MV-4-11 (cell line): ENCODE measurements around the gene ATP8B1.

ENCODE experiments used
- DNase-seq: peaks from one replicate; lab custom pipeline; 2025; lab: John Stamatoyannopoulos, UW

ATP8B1 gene

DNA sequence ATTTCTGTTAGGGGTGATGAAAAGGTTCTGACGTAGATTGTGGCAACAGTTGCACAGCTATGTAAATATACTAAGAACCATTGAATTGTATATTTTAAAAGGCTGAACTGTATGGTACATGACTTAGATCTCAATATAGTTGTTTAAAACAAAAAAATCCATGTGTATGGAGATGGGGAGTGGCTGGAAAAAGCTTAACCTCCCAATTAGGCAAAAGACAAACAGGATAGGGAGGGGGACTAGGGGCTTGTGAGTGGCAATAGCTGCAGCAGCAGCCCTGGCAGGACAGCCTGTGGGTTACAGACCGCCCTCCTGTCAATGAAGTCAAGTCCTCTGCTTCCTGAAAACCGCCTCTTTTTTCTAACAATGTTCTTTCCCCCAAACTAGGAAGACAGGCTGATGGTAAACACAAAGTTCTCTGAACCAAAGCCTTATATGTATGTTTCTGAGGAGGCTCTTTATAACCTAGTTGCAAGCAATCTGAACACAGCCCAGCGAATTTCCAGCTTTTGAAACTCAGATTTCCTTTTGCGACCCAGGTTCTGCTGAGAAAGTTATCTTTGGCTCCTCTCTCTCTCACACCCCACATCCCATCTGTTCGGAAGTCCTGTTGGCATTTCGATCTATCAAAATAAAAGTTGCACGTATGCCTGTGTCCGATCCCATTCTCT, 10.3 kb downstream of the ATP8B1 start:
- DNase-seq = no peak

DNA sequence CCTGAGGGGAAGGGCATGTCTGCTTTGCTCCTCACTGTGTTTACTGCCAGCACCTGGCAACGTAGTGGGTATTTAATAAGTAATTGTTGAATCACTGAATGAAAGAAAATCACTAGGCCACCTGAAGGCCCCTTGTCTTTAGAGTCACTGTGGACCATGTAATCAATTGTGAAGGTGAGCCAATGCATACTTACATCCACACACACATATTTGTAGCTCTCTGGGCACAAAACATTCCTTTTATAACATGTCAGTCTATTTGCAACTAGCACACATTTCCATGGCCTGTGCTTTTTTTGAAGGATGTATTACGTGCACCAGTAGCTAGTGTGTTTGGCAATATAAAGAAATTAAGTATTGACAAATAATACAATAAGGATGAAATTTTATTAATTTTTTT, 11.2 kb downstream of the ATP8B1 start:
- DNase-seq = no peak

- DNase-seq = no peak
Measured at GRCh38 chr18:57791192-57791591, 11.9 kb downstream of the ATP8B1 start.

DNA sequence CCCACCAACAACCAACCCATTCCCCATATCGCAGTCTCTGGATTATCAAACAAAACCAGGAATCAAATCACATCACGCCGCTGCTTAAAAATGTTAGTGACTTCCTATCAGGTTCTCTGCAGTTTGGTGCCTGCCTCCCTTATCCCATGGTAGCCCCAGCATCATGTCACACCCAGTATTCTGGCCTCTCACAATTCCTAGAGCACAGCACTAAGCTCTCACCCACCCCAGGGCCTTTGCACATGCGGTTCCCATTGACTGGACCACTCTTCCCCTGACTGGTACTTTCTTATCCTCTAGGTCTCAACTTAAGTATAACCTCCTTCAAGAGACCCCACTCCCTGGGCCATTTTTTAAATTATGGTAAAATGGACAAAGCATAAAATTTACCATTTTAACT, 12.8 kb downstream of the ATP8B1 start:
- no peak for DNase-seq

GRCh38 chr18:57789759-57790158, 13.4 kb downstream of the ATP8B1 start:
- no peak for DNase-seq

- no peak for DNase-seq
Measured at GRCh38 chr18:57789090-57789489, 14.0 kb downstream of the ATP8B1 start.

- no peak for DNase-seq
Measured at GRCh38 chr18:57787068-57787685, 15.9 kb downstream of the ATP8B1 start.

- no peak for DNase-seq
Measured at GRCh38 chr18:57785751-57786437, 17.2 kb downstream of the ATP8B1 start.

- DNase-seq = no peak
Measured at GRCh38 chr18:57784801-57785114, 18.4 kb downstream of the ATP8B1 start.

GRCh38 chr18:57784034-57784800, 18.9 kb downstream of the ATP8B1 start:
- DNase-seq = peak; percentile 60

DNA sequence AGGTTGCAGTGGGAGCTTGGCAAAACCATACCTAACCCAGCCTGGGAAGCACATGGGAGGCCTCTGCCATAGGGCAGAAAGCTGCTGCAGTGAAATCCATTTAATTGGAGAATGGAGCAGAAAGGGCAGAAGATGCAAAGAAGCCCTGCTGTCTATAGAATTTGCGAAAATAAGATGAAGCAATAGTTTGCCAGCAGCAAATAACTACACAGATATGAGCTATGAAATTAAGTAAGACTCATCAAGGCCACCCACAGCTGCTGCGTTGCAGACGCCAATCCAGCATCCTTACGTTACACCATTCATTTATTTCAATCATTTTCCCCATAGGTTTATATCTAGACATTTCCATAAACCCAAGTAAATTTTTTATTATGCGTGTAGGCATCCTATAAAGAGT, 21.1 kb downstream of the ATP8B1 start:
- no peak for DNase-seq

DNA sequence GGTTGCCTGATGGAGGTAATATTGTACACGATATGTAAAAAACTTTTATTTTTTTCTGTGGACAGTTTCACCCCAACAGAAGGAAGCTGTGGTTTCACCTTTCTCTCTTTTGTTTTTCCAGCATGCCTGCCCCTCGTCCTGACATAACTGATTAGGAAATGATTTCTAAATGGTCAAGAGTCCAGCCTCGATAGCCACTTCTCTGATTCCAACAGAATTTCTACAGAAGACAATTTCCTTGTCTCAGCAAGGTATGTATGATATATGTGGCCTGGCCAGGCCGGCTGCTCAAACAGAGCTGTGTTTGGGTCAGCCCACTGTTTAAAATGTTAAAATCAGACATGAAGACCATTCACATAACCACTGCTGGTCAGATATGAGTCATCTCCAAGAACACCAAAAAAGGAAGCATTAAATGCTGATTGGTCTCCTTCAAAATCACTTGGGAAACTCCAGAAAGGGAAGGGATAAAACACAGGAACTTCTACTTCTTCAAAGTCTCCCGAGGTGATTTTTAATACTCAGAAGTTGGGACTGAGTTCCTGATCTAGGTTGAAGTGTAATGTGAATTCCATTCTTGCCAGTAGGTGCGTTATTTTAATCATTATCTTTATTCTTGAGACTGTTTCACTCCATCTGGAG, 22.3 kb downstream of the ATP8B1 start:
- peak; percentile 66 for DNase-seq

- no peak for DNase-seq
Measured at GRCh38 chr18:57780318-57780705, 22.8 kb downstream of the ATP8B1 start.

DNA sequence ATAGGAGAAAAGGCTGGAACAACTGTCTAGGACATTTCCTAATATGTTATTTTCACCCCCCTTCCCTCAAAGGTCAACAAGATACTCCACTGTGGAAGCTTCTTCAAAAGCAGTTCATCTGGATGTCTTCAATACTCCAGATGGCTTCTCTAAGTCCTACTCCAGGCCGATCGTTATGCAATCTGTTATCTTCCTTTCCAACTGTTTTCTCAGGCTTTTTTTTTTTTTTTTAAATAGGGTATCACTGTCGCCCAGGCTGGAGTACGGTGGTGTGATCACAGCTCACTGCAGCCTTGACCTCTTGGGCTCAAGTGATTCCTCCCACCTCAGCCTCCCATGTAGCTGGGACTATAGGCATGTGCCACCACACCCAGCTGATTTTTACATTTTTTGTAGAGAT, 26.3 kb downstream of the ATP8B1 start:
- peak; percentile 55 for DNase-seq

DNA sequence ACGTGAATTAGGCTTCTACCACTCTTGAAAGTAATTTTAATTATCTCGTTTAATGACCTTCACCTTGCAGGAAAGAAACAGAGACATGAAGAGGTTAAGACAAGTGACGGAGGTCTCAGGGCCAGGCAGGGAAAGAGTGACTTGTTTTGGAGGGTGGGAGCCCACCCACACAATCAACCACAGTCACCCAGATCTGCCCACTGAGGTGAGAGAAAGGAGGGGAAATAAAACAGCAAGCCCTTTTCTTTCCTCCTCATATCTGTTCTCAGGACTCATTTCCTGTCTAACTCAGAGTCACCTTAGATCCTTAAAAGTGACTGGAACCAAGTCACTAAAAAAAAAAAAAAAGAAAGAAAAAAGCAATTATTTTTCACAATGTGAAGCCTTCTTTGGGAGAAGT, 26.8 kb downstream of the ATP8B1 start:
- no peak for DNase-seq

GRCh38 chr18:57775937-57776336, 27.2 kb downstream of the ATP8B1 start:
- no peak for DNase-seq

GRCh38 chr18:57772387-57772799, 30.7 kb downstream of the ATP8B1 start:
- no peak for DNase-seq

GRCh38 chr18:57771626-57772025, 31.5 kb downstream of the ATP8B1 start:
- no peak for DNase-seq

- DNase-seq = peak; percentile 76
Measured at GRCh38 chr18:57771193-57771592, 31.9 kb downstream of the ATP8B1 start.

- DNase-seq = peak; percentile 30
Measured at GRCh38 chr18:57768537-57769326, 34.4 kb downstream of the ATP8B1 start.

- no peak for DNase-seq
Measured at GRCh38 chr18:57767259-57768050, 35.7 kb downstream of the ATP8B1 start.
